Gastroesophageal sphincter (tissue), 3 donors: Measurements from ENCODE around the gene RNPEP.

ENCODE experiments used
- POLR2A ChIP-seq, 2 donors: fragments of 450-650 bp; IDR thresholded peaks; one replicate each; pipeline ENCODE4 v1.6.1; 2017; ENCODE audit warnings: antibody characterized with exemption in 2 of 2, mild to moderate bottlenecking in 2 of 2, moderate library complexity in 1 of 2
- TF ChIP-seq, protein P1 (sequence below), 4 experiments: fragments of 200-600 bp in 2 of 4; fragments of 450-650 bp in 2 of 4; sonication (generic) in 1 of 4; IDR thresholded peaks; one replicate each; pipeline ENCODE4 v1.5.1; 2017 to 2019; ENCODE audit warnings: antibody characterized with exemption in 4 of 4, mild to moderate bottlenecking in 2 of 4, moderate library complexity in 2 of 4

DNA sequence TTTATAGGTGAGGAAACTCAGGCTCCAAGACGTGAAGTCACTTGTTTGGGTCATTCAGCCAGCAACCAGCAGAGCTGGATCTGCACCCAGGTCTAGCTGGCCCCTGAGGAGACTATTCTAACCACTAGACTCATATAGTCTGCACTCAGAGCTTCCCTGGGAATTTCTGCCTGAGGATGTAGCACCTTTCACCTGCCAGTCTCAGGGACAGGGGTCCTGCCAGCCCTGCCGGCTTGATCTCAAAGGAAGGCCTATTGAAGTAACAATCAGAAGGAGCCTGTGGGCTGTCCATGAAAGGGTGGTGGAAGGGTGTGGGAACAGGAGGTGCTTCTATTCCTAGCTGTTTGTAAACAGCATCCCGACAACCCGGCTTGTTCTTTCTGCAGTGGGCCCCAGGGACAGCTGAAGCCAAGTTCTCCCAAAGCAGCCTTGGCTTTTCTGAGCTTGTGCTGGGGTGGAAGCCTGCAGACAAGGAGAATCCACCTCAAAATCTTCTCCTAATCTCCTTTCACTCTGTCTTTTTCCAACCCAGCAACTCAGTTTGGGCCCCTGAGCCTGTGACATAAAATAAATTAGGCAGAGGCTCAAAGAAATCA lies 43.9 kb upstream of the RNPEP start:
- TF ChIP-seq, protein P1, sequence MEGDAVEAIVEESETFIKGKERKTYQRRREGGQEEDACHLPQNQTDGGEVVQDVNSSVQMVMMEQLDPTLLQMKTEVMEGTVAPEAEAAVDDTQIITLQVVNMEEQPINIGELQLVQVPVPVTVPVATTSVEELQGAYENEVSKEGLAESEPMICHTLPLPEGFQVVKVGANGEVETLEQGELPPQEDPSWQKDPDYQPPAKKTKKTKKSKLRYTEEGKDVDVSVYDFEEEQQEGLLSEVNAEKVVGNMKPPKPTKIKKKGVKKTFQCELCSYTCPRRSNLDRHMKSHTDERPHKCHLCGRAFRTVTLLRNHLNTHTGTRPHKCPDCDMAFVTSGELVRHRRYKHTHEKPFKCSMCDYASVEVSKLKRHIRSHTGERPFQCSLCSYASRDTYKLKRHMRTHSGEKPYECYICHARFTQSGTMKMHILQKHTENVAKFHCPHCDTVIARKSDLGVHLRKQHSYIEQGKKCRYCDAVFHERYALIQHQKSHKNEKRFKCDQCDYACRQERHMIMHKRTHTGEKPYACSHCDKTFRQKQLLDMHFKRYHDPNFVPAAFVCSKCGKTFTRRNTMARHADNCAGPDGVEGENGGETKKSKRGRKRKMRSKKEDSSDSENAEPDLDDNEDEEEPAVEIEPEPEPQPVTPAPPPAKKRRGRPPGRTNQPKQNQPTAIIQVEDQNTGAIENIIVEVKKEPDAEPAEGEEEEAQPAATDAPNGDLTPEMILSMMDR (IDR thresholded peaks at IDR 0.05): peak in 1 of 4 experiments; percentile 19
- peak in 1 of 2 donors; percentile 23 for TF ChIP-seq POLR2A (IDR thresholded peaks at IDR 0.05)
